Tibial nerve (tissue), 4 donors: ENCODE results near the gene CBL.

Experiments
- EP300 ChIP-seq, 2 donors: sonication (generic); formaldehyde crosslinking; IDR thresholded peaks; one replicate each; pipeline ENCODE4 v1.6.1; 2017; ENCODE audit warnings: antibody characterized with exemption in 2 of 2, mild to moderate bottlenecking in 1 of 2
- TF ChIP-seq, protein P1 (sequence below), 5 experiments: fragments of 200-600 bp in 3 of 5; fragments of 450-650 bp in 2 of 5; sonication (generic) in 3 of 5; IDR thresholded peaks; one replicate each; pipeline ENCODE4 v1.5.1; 2016 to 2019; ENCODE audit warnings: antibody characterized with exemption in 5 of 5, mild to moderate bottlenecking in 3 of 5, moderate library complexity in 2 of 5

DNA sequence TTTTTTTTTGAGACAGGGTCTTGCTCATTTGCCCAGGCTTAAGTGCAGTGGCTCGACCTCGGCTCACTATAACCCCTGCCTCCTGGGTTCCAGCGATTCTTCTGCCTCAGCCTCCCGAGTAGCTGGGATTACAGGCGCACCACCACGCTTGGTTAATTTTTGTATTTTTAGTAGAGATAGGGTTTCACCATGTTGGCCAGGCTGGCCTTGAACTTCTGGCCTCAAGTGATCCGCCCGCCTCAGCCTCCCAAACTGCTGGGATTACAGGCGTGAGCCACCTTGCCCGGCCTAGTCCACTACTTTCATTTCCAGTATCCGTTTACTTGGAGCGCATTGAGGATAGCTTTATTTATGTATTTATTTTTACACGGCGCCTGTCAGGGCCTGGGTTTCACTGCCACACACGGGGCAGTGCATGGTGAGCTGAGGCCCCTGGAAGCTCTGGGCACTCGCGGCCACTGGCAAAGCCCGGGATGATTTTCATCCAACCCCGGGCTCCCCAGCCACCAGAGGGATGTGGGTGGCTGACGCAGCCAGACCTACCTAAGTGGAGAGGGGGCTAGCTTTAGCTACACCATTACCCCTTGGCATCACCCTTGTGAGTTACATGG is 116.9 kb downstream of the CBL start:
- TF ChIP-seq EP300 (IDR thresholded peaks at IDR 0.05): no peak
- TF ChIP-seq, protein P1, sequence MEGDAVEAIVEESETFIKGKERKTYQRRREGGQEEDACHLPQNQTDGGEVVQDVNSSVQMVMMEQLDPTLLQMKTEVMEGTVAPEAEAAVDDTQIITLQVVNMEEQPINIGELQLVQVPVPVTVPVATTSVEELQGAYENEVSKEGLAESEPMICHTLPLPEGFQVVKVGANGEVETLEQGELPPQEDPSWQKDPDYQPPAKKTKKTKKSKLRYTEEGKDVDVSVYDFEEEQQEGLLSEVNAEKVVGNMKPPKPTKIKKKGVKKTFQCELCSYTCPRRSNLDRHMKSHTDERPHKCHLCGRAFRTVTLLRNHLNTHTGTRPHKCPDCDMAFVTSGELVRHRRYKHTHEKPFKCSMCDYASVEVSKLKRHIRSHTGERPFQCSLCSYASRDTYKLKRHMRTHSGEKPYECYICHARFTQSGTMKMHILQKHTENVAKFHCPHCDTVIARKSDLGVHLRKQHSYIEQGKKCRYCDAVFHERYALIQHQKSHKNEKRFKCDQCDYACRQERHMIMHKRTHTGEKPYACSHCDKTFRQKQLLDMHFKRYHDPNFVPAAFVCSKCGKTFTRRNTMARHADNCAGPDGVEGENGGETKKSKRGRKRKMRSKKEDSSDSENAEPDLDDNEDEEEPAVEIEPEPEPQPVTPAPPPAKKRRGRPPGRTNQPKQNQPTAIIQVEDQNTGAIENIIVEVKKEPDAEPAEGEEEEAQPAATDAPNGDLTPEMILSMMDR (IDR thresholded peaks at IDR 0.05): no peak
